GM19025 (cell line): Measurements from ENCODE around the gene FERMT3.
"Not testable (repeated sequence)": the region's sequence is repeated elsewhere in the genome, so short reads cannot be mapped to it uniquely, and the experiment has no call there.

Experiments used
- ATAC-seq: cut with Tn5 transposase; IDR thresholded peaks from one replicate; pipeline ENCODE4 v1.9.1; 2021; ENCODE audit warnings: mild to moderate bottlenecking, low read depth, moderate library complexity; ENCODE audit not compliant: unreplicated experiment

Gene FERMT3

DNA sequence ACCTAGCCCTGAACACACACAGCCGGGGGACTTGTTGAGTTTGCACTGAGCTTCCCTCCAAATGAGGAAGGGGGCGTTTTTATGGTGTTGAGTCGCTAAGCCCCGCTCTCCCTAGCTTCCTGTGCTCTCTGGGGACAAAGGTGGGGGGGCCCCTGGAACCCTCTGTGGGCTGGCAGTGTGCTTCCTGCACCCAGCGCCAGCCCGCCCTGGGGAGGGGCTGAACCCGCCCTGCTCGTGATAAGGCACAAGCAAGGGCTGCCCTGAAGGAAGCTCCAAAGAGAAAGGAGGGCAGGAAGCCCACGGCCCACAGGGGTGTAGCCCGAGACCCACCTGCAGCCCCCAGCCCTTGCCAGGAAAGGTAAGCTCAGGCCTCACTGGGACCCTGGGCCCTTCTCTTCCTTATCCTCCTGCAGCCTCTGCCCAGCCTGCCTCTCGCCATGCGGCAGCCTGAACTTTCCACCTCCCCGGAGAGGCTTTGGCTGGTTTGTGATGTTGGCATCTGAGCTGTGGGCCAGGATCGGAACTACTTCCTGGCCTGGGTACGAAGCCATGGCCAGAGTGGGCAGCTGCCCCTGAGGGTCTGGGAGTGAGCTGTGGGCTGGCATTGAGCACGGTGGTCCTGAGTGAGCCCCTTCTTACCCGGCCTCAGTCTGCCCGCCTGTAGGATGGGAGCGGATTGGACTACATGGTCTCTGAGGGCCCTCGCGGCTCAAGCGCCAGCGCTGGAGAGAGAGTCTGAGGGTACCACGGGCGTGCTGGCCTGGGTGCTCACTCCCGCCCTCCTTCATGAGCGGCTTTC lies at the start of gene FERMT3:
FERMT3 (plus strand) TSS at position 265 of the 799 bp plus-strand sequence. CDS start 644 bp downstream, outside the sequence.
- ATAC-seq = peak; percentile 47

DNA sequence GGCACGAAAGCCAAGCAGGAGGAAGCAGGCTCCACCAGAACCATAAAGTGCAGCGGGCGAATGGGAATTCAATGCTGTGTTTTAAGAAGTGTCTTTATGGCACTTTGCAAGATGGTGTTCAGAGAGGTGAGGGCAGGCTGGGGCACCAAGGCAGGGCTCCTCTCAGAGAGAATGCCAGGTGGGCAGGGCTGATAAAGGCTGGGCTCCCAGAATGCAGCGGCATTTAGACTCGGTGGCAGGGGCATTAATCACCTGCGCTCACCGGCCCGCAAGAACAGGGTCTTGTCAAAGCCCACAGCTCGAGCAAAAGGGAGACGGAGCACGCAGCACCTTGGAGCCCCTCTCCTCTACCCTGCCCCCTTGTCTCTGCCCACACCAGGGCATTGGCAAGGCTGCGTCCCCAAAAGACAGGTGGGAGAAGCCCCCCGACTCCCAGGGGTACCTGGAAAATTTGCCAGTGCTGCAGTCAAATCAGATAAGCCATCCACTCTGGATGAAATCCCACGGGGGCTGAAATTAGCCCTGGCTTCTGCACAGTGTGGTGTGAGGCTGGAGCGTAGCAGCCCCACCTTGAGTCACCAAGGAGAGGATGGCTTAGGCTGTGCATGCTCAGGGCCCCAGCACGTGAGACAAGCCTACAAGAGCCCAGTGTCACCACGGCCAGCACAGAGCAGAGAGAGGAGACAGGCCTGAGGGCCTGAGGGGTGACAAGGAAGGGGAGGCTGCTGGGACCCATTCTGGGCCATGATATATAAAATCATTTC lies 48.7 kb upstream of the FERMT3 start:
- no peak for ATAC-seq

DNA sequence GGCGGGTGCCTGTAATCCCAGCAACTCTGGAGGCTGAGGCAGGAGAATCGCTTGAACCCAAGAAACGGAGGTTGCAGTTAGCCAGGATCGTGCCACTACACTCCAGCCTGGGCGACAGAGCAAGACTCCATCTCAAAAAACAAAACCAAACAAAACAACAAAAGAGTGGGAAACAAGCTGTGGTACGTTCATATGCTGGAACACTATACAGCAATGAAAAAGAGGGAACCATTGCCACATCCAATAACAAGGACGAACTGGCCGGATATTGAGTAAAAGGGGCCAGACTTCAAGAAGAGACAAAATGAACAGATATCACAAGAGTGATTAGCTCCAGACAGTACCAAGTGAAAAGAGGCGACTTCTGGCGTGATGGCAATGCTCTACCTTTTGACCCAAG lies 45.5 kb upstream of the FERMT3 start:
- no peak for ATAC-seq

GRCh38 chr11:64162769-64163168 lies 43.8 kb upstream of the FERMT3 start:
- ATAC-seq = not testable (repeated sequence)

DNA sequence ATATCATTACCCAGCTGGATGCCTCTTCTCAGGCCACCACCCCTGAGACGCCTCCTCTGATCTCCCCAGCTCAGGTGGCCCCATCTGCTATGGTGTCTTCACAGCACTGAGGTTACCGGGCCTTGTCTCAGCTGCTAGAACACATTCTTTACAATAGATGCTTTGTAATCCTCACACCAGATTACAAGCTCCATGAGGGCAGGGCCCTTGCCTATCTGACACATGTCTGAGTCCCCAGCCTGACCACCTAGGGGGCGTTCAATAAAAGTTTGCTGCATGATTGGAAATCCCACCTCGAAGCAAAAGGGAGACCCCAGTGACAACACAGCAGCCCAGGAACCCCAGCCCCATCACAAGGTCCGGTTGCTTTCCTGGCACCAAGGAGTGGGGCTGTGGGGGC lies 42.6 kb upstream of the FERMT3 start:
- no peak for ATAC-seq

DNA sequence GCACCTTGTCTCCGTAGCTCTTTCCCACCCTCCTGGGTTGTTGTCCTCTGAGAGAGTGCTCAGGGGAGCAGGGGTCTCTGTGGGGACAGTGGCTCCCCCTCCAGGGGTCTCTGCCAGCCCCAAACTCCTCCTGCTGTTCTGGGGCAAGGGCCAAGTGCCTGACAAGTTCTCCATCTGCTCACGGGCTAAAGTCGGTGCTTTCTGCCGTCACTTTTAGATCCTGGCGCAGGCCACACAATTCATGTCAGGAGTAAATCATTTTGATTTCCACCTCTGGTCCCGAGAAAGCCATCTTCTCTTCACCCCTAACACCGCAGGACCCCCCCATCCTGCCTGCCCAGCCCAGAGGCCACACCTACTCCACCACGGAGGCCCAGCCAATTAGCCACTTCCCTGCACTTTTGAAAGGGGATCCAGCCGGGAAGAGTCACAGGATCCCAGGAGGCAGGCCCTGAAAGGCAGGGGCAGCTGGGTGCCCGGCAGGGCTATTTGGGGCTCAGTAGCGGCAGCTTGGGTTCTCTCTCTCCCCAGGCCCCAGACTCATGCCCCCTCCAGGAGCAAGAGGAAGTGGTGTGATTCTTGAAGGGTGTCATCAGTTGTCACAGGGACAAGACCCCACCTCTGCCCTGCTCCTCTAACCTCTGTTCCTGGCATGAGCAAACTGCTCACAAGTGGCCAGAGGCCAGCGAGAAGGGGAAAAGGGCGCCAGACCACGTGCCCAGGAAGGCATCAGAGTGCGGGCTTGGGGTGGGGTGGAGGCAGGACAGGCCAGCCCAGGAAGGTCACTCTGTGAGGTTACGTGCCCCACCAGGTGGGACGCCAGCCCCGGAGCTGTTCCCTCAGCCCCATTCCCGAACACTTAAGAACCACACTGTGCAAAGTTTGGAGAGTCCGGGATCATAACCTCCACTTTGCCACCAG lies 41.9 kb upstream of the FERMT3 start:
- ATAC-seq = no peak

DNA sequence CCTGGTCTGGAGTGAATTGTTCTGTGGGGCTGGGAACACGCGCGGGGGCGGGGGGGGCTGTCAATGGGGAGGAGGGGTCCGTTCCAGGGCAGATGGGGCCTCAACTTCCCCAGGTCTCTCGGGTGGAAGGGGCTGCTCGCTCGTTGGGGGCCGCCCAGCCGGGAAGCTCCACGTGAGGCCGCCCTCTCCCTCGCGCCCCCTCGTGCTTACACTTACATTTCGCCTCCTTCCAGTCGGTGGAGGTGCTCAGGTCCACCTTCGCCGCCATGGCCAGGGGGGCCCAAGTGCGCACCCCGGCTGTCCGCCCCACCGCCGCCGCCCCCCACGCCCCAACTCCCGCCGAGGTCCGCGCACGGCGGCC lies 41.1 kb upstream of the FERMT3 start:
- ATAC-seq = no peak

- peak; percentile 77 for ATAC-seq
Observed at GRCh38 chr11:64165842-64166635, 40.5 kb upstream of the FERMT3 start, which contains the start of gene MACROD1. TSS of gene MACROD1 (minus strand) at chr11:64166113. CDS start at chr11:64165994, 119 bp downstream.

GRCh38 chr11:64170419-64170818 lies 36.1 kb upstream of the FERMT3 start:
- ATAC-seq = no peak

DNA sequence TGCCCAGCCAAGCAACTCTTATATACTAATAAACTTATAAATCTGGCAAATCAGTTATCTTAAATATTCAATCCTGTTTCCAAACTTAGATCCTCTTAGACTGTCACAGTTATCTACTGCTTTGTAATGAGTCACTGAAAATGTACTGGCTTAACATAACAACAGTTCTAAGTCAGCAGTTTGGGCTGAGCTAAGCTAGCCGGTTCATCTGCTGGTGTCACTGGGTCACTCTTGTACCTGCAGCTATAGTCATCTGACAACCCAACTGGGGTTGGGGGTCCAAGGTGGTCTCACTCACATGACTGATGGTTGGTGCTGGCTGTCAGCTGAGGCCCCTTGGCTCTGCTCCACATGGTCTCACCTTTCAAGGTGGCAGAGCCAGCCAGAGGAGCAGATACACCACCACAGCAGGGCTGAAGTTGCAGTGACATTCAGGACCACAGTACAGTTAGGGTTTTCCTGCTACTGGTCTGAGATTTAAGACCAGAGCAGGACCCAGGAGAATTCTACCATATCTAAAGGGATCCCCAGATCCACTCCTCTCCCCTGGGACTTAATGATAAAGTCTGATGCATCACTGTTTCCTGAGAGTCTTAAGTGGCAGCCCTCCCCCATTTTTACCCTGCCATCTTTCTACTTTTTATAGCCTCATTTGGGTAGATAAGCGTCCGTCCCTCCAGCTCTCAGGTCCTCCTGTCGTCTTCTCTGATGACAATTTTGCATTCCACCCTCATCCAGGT lies 32.7 kb upstream of the FERMT3 start:
- ATAC-seq = no peak

GRCh38 chr11:64176751-64177150 lies 29.8 kb upstream of the FERMT3 start:
- no peak for ATAC-seq

DNA sequence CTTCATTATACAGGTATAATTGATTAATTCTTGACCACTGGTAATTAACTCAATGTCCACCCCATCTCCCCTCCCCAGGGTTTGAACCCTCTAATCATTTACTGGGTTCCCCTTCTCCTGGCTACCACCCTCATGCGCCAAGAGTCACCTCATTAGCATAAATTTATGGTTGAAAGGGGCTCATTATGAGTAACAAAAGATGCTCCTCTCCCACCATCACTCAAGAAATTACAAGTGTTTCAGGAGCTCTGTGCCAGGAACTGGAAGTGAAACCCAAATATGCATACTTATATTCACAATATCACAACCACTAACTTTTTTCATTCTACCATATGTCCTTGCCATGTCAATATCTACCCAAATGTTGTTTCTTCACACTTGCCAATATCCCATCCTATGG lies 28.3 kb upstream of the FERMT3 start:
- no peak for ATAC-seq

DNA sequence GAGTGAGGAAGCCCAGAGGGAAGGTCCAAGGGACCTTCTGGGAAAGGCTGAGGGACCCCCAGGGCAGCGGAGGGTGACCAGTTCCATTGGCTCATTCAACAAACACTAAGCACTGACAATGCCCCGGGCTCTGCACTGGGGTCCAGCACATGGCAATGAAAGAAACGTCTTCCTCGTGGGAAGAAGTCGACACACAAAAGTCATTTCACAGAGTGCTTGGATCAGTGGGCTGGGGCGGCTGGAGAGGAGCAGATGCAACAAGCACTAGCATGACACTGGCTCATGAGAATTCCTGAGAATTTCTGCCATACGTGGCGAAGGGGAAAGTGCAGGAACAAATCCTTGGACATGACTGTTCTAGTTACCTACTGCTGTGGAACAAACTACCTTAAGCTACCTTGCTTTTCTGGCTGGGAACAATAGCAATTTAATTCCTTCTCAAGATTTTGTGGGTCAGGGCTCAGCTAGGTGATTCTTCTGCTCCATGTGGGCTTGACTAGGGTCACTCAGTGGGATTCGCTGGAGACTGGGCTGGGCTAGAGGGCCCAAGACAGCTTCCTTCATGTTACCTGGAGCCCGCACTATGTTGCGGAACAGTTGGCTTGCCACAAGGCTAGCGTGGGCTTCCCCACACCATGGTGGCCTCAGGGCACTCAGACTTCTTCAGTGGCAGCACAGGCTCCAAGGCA lies 27.4 kb upstream of the FERMT3 start:
- ATAC-seq = no peak

- ATAC-seq = no peak
Observed at GRCh38 chr11:64180891-64181290, 25.6 kb upstream of the FERMT3 start.

DNA sequence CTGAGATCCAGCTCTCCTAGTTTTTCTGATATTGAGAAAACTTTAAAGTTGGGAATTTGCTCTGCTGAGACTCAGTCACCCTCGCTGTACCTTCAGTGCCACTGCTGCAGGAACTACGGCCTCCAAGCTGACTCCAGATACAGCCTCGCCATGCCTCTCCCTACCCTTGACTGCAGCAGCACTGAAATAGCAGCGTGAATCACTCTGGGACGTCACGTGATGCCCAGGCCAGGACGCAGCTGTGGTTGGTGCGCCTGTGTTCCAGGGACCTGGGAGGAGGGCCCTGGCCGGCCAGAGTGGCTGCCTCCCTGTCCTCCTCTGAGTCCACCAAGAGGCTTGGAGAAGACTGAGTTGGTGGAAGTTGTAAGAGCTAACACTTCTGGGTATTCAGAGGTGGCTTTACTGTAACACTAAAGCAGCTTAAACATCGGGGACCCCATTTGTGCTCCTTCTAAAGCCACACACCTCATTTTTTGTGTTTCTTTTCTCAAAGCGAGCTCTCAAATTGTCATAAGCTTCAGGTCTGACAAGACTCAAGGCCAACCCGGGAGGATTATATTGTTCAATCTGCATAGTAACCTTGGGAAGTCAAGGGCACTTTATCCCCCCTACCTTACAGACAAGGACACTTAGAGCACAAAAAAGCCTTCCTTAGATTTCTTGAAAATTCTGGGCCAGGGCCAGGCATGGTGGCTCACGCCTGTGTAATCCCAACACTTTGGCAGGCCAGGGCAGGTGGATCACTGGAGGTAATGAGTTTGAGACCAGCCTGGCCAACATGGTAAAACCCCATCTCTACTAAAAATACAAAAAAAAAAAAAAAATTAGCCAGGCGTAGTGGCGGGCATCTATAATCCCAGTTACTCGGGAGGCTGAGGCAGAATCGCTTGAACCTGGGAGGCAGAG lies 24.8 kb upstream of the FERMT3 start:
- no peak for ATAC-seq

- ATAC-seq = no peak
Observed at GRCh38 chr11:64183890-64184289, 22.6 kb upstream of the FERMT3 start.

DNA sequence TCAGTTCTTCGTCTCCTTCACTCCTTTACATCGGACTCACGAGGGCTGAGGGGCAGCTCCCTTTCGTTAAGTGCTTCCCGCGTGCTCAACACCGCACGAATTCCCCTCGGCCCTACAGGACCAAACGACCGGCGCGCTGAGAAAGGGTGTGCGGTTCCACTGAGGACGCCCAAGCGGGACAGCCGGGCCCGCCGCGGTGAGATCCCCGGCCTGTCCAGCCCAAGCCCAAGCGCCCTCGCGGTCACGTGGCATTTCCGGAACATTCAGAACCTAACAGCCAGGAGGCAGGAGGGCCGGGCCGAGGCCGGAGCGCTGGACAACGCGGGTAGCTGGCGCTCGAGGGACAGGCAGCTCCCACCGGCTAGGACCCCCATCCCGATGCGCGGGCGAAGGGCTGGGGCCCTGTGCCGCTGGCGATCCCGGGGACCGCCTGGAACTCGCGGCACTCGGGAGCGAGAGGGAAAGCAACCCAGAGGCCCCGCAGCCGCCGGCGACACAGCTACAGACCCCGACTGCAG lies 21.3 kb upstream of the FERMT3 start:
- peak; percentile 13 for ATAC-seq
